IMR-90 (cell line): Measurements from ENCODE around the gene GADD45GIP1. TPM values are rescaled to one million over a fixed set of nuclear protein-coding genes. Genes with fewer than 3 reads are reported as not detected.

Source experiments
- ATAC-seq: fragments of 200-7000 bp; cut with Tn5 transposase; 2 replicates; pipeline ENCODE4 v1.9.1; 2020; ENCODE audit warnings: low read depth, mild to moderate bottlenecking, moderate library complexity
- BruUV-seq: library from RNA; stranded (reverse); fragments of 400-500 nt; replicated peaks from 2 replicates; lab custom pipeline; 2021; lab: Mats Ljungman, UMichigan
- CTCF ChIA-PET: fragments of 300-600 bp; formaldehyde crosslinking; extraction: SDS; loops from one replicate; lab custom pipeline; 2021; ENCODE audit warnings: antibody characterized with exemption; lab: Yijun Ruan, JAX
- POLR2A ChIA-PET: fragments of 300-600 bp; sonication (Branson Sonifier 250); formaldehyde crosslinking; loops from one replicate; lab custom pipeline; 2022; ENCODE audit warnings: antibody characterized with exemption; ENCODE audit not compliant: unreplicated experiment; lab: Charles Lee
- DNase-seq: peaks from one replicate; pipeline ENCODE4 v3.0.0; 2013
- H2AFZ ChIP-seq: replicated peaks from 2 replicates; pipeline ENCODE3; 2013; ENCODE audit warnings: low read length, mild to moderate bottlenecking; ENCODE audit not compliant: poor library complexity
- H2AK5ac ChIP-seq: 2 replicates; pipeline ENCODE4 v1.6.1; 2013; ENCODE audit warnings: low read depth, low read length, inconsistent platforms
- H2AK9ac ChIP-seq: replicated peaks from 2 replicates; pipeline ENCODE3; 2013; ENCODE audit warnings: mild to moderate bottlenecking, low read depth, low read length, moderate library complexity; ENCODE audit not compliant: poor library complexity
- H2BK120ac ChIP-seq: 2 replicates; pipeline ENCODE4 v1.6.1; 2013; ENCODE audit warnings: low read depth, low read length, inconsistent platforms
- H2BK15ac ChIP-seq: 3 replicates; pipeline ENCODE4 v1.6.1; 2013; ENCODE audit warnings: low read depth, low read length, inconsistent platforms
- H2BK20ac ChIP-seq: 2 replicates; pipeline ENCODE4 v1.6.1; 2013; ENCODE audit warnings: low read depth, mild to moderate bottlenecking, inconsistent platforms, low read length, moderate library complexity
- H2BK5ac ChIP-seq: 2 replicates; pipeline ENCODE4 v1.6.1; 2013; ENCODE audit warnings: mild to moderate bottlenecking, low read depth, low read length, inconsistent platforms; ENCODE audit not compliant: poor library complexity, severe bottlenecking
- H3K14ac ChIP-seq: replicated peaks from 2 replicates; pipeline ENCODE4 v1.6.1; 2013; ENCODE audit warnings: low read depth, low read length, inconsistent platforms
- H3K18ac ChIP-seq: 2 replicates; pipeline ENCODE4 v1.6.1; 2013; ENCODE audit warnings: low read depth, low read length, control low read depth
- H3K23ac ChIP-seq: 2 replicates; pipeline ENCODE4 v1.6.1; 2013; ENCODE audit warnings: low read depth, low read length, inconsistent platforms
- H3K27ac ChIP-seq: 2 replicates; pipeline ENCODE4 v1.5.1; 2013; ENCODE audit warnings: mild to moderate bottlenecking, control low read depth, low read length; ENCODE audit not compliant: insufficient read depth
- H3K27me3 ChIP-seq: 2 replicates; pipeline ENCODE4 v1.6.1; 2013; ENCODE audit warnings: low read length; ENCODE audit not compliant: control insufficient read depth, insufficient read depth
- H3K36me3 ChIP-seq: 2 replicates; pipeline ENCODE4 v1.6.1; 2013; ENCODE audit warnings: low read length, mixed read lengths; ENCODE audit not compliant: control insufficient read depth, insufficient read depth
- H3K4ac ChIP-seq: 2 replicates; pipeline ENCODE4 v1.6.1; 2013; ENCODE audit warnings: low read depth, low read length, inconsistent platforms
- H3K4me1 ChIP-seq: 2 replicates; pipeline ENCODE4 v1.6.1; 2013; ENCODE audit warnings: low read length, mixed read lengths; ENCODE audit not compliant: control insufficient read depth, insufficient read depth
- H3K4me2 ChIP-seq: 2 replicates; pipeline ENCODE4 v1.6.1; 2013; ENCODE audit warnings: low read depth, mild to moderate bottlenecking, control low read depth, low read length, moderate library complexity
- H3K4me3 ChIP-seq: 2 replicates; pipeline ENCODE4 v1.5.1; 2013; ENCODE audit warnings: low read depth, mild to moderate bottlenecking, control low read depth, low read length, moderate library complexity; ENCODE audit not compliant: insufficient read depth
- H3K56ac ChIP-seq: 2 replicates; pipeline ENCODE4 v1.6.1; 2013; ENCODE audit warnings: low read length, inconsistent platforms; ENCODE audit not compliant: insufficient read depth; ENCODE audit errors: extremely low read depth
- H3K79me1 ChIP-seq, 2 experiments: 2 replicates each; pipeline ENCODE4 v1.6.1; 2013; ENCODE audit warnings: low read length in 2 of 2, inconsistent platforms in 1 of 2, low read depth in 1 of 2
- H3K9ac ChIP-seq: 2 replicates; pipeline ENCODE4 v1.6.1; 2013; ENCODE audit warnings: low read depth, low read length, control low read depth
- H3K9me1 ChIP-seq: 2 replicates; pipeline ENCODE4 v1.6.1; 2013; ENCODE audit warnings: low read length, inconsistent platforms; ENCODE audit not compliant: insufficient read depth
- H3K9me3 ChIP-seq: 2 replicates; pipeline ENCODE4 v1.6.1; 2013; ENCODE audit warnings: low read length; ENCODE audit not compliant: control insufficient read depth, insufficient read depth
- H4K20me1 ChIP-seq: 2 replicates; pipeline ENCODE4 v1.6.1; 2013; ENCODE audit warnings: low read length, inconsistent platforms; ENCODE audit not compliant: insufficient read depth
- H4K5ac ChIP-seq: 2 replicates; pipeline ENCODE4 v1.6.1; 2013; ENCODE audit warnings: mild to moderate bottlenecking, low read depth, low read length, control low read depth
- H4K8ac ChIP-seq, 2 experiments: 2 replicates each; pipeline ENCODE4 v1.6.1; 2013; ENCODE audit warnings: low read depth in 2 of 2, low read length in 2 of 2, control low read depth in 1 of 2, inconsistent platforms in 1 of 2
- H4K91ac ChIP-seq: 2 replicates; pipeline ENCODE4 v1.6.1; 2013; ENCODE audit warnings: low read depth, low read length, inconsistent platforms; ENCODE audit not compliant: insufficient read depth
- BHLHE40 ChIP-seq: fragments of 150-350 bp; IDR thresholded peaks from 2 replicates; pipeline ENCODE4 v1.6.1; 2016; ENCODE audit warnings: mild to moderate bottlenecking, low read depth, low read length
- CEBPB ChIP-seq: IDR thresholded peaks from 2 replicates; pipeline ENCODE4 v1.6.1; 2012; ENCODE audit warnings: low read depth, low read length, improper control_type of control experiment
- CHD1 ChIP-seq: IDR thresholded peaks from 2 replicates; pipeline ENCODE4 v1.6.1; 2012; ENCODE audit warnings: low read depth, low read length, improper control_type of control experiment
- ELK1 ChIP-seq: fragments of 150-350 bp; IDR thresholded peaks from 2 replicates; pipeline ENCODE4 v1.6.1; 2016; ENCODE audit warnings: low read depth, mild to moderate bottlenecking, low read length, moderate library complexity, borderline replicate concordance
- FOS ChIP-seq: fragments of 150-350 bp; IDR thresholded peaks from 2 replicates; pipeline ENCODE4 v1.6.1; 2016; ENCODE audit warnings: low read depth, low read length
- MAFK ChIP-seq: IDR thresholded peaks from 2 replicates; pipeline ENCODE4 v1.6.1; 2012; ENCODE audit warnings: low read depth, low read length, improper control_type of control experiment
- MXI1 ChIP-seq: IDR thresholded peaks from 2 replicates; pipeline ENCODE4 v1.6.1; 2012; ENCODE audit warnings: low read depth, mild to moderate bottlenecking, low read length, moderate library complexity, borderline replicate concordance
- NFE2L2 ChIP-seq: fragments of 150-350 bp; IDR thresholded peaks from 2 replicates; pipeline ENCODE4 v1.6.1; 2016; ENCODE audit warnings: low read depth, mild to moderate bottlenecking, low read length
- RAD21 ChIP-seq: IDR thresholded peaks from 2 replicates; pipeline ENCODE4 v1.6.1; 2012; ENCODE audit warnings: low read length, improper control_type of control experiment
- RCOR1 ChIP-seq: IDR thresholded peaks from 2 replicates; pipeline ENCODE4 v1.6.1; 2012; ENCODE audit warnings: mild to moderate bottlenecking, low read length, improper control_type of control experiment; ENCODE audit not compliant: insufficient replicate concordance
- RFX5 ChIP-seq: IDR thresholded peaks from 2 replicates; pipeline ENCODE4 v1.8.0; 2012; ENCODE audit warnings: low read depth, mild to moderate bottlenecking, low read length, moderate library complexity
- WGBS, 2 experiments: methylation state at CpG; one replicate each; pipeline versions ENCODE4 v1.1.5 to v1.1.7; 2013; ENCODE audit warnings: missing lambda C conversion rate in 2 of 2; ENCODE audit not compliant: insufficient read length in 1 of 2; ENCODE audit errors: extremely low coverage in 2 of 2; 5-methylcytosine and 5-hydroxymethylcytosine counted together
- dilution Hi-C: fragments of 300-500 bp; cut with HindIII; formaldehyde crosslinking; loops from one replicate; pipeline ENCODE4 v1.14.3; 2018; ENCODE audit warnings: low sequenced_read_pairs; ENCODE audit not compliant: unreplicated experiment
- in situ Hi-C: fragments of 300-500 bp; cut with MboI; formaldehyde crosslinking; loops from 3 replicates; pipeline ENCODE4 v1.14.3; 2019; ENCODE audit warnings: low sequenced_read_pairs, inconsistent platforms, mixed read lengths
- intact Hi-C: fragments of 100-400 bp; cut with micrococcal nuclease; formaldehyde crosslinking; loops from 2 replicates; pipeline ENCODE4 v1.10.0; 2022
- polyA plus RNA-seq, 3 experiments: library from polyadenylated mRNA; depleted of rRNA; stranded (reverse); fragments of >200 nt; gene quantifications; 2 replicates each; pipeline ENCODE4 v1.2.3, GENCODE V29; 2012; ENCODE audit warnings: low replicate concordance in 1 of 3
- total RNA-seq: library from RNA; depleted of rRNA; stranded (reverse); fragments of >200 nt; gene quantifications from 2 replicates; pipeline ENCODE4 v1.2.3, GENCODE V29; 2012
- TF ChIP-seq, protein P1 (sequence below): conservative IDR thresholded peaks from 2 replicates; pipeline ENCODE4 v1.5.1; 2012; ENCODE audit warnings: mild to moderate bottlenecking, low read depth, low read length, improper control_type of control experiment

GADD45GIP1 gene
- total and polyA plus RNA-seq, 2 of the 4 experiments (the other 2 are of a cell fraction): 13.3 to 42.4 TPM

DNA sequence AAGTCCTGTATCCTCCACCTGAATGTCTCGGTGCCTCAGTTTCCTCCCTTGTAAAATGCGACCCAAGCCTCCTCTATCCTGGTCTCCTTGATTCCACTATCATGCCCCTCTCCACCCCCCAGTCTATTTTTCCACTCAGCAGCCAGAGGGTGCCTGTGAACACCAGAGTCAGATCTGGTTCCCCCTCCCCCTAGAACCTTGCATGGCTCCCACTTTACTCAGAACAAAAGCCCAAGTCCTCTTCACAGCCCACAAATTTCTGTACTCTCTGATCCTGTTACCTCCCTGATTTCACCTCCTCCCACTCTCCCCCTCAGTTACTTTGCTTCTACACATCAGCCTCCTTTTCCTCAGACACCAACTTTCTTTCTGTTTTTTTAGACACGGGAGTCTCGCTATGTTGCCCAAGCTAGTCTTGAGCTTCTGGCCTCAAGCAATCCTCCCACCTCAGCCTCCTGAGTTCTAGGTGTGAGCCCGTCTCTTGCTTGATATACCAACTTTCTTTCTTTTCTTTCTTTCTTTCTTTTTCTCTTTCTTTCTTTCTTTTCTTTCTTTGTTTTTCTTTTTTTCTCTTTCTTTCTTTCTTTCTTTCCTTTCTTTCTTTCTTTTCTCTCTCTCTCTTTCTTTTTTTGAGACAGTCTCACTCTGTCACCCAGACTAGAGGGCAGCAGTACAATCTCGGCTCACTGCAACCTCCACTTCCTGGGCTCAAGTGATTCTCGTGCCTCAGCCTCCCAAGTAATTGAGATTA, 13.2 kb upstream of the GADD45GIP1 start (continued):
- no peak for TF ChIP-seq BHLHE40

- Histone ChIP-seq H3K18ac (no peak within 1 kb of the TSS), H3K4ac (no peak within 1 kb of the TSS), H2AFZ (peak within 1 kb of the TSS; percentile 34), H3K9me1 (no peaks in the 10 kb centered on the region), H3K9me3 (no peaks in the 10 kb centered on the region), H3K56ac (no peak within 1 kb of the TSS), H4K5ac (no peak within 1 kb of the TSS), H3K23ac (no peak within 1 kb of the TSS), H3K4me3 (no peak within 1 kb of the TSS), H2BK120ac (no peak within 1 kb of the TSS), H3K27me3 (no peaks in the 10 kb centered on the region), H2BK20ac (no peak within 1 kb of the TSS), H2BK15ac (no peak within 1 kb of the TSS), H3K36me3 (no peaks in the 10 kb centered on the region), H4K20me1 (no peaks in the 10 kb centered on the region), H3K4me2 (no peak within 1 kb of the TSS), H4K91ac (no peak within 1 kb of the TSS), H3K27ac (no peak within 1 kb of the TSS), H2AK9ac (no peak within 1 kb of the TSS), H4K8ac (no peak within 1 kb of the TSS), H2AK5ac (no peak within 1 kb of the TSS), H3K79me1 (peaks cover 0 to 3% of the 10 kb centered on the region in 2 experiments; a peak in 1 of 4 replicates), H3K9ac (no peak within 1 kb of the TSS), H3K14ac (no peak within 1 kb of the TSS), H2BK5ac (no peak within 1 kb of the TSS), H3K4me1 (peaks cover 4% of the 10 kb centered on the region; the same call in 1 of the 2 replicates)
- ChIA-PET POLR2A (no interaction called here), CTCF (no interaction called here)
- TF ChIP-seq NFE2L2 (no peak), RAD21 (no peak), FOS (no peak), CHD1 (no peak), BHLHE40 (no peak), RFX5 (no peak), ELK1 (no peak), MXI1 (no peak), RCOR1 (no peak), CEBPB (no peak), MAFK (no peak)
- TF ChIP-seq, protein P1, sequence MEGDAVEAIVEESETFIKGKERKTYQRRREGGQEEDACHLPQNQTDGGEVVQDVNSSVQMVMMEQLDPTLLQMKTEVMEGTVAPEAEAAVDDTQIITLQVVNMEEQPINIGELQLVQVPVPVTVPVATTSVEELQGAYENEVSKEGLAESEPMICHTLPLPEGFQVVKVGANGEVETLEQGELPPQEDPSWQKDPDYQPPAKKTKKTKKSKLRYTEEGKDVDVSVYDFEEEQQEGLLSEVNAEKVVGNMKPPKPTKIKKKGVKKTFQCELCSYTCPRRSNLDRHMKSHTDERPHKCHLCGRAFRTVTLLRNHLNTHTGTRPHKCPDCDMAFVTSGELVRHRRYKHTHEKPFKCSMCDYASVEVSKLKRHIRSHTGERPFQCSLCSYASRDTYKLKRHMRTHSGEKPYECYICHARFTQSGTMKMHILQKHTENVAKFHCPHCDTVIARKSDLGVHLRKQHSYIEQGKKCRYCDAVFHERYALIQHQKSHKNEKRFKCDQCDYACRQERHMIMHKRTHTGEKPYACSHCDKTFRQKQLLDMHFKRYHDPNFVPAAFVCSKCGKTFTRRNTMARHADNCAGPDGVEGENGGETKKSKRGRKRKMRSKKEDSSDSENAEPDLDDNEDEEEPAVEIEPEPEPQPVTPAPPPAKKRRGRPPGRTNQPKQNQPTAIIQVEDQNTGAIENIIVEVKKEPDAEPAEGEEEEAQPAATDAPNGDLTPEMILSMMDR: no peak
- 46% methylated on average over 6 of the region's 14 CpGs; no CpG with 5 or more reads in 1 of the 2 experiments for WGBS, 2 experiments
- ATAC-seq: no peak
- in situ Hi-C loops: no loop called here
- no peak for DNase-seq
- dilution Hi-C loops: no loop called here
- no TSS peak for BruUV-seq
- intact Hi-C loops: no loop called here
Measured at GRCh38 chr19:12969292-12969988, 12.4 kb upstream of the GADD45GIP1 start, which contains the start of gene DAND5. TSS of gene DAND5 (plus strand) at chr19:12969576. CDS start at chr19:12969661, 85 bp downstream.
